Islet precursor cell (in vitro differentiated cells): Measurements from ENCODE around the gene SELENOP.
A peak's percentile ranks its signal among the peaks of the same experiment; 100 is the strongest.

Experiments used
- DNase-seq: peaks from one replicate; pipeline ENCODE4 v3.0.0-alpha.2; 2018

SELENOP gene

GRCh38 chr5:42787845-42788244 lies 23.8 kb downstream of the SELENOP start:
- DNase-seq: no peak

GRCh38 chr5:42787073-42787472 lies 24.6 kb downstream of the SELENOP start:
- no peak for DNase-seq

GRCh38 chr5:42785756-42786155 lies 25.9 kb downstream of the SELENOP start:
- no peak for DNase-seq

DNA sequence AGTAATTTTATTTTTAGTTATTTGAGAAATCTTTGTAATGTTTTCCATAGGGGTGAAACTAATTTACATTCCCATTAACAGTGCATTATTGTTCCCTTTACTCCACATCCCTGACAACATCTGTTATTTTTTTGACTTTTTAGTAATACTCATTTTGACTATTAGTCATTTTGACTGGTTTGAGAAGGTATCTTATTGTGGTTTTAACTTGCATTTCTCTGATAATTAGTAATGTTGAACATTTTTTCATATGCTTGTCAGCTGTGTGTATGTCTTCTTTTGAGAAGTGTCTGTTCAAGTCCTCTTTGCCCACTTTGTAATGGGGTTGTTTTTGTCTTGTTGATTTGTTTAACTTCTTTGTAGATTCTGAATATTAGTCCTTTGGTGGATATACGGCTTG lies 27.6 kb downstream of the SELENOP start:
- DNase-seq: no peak

DNA sequence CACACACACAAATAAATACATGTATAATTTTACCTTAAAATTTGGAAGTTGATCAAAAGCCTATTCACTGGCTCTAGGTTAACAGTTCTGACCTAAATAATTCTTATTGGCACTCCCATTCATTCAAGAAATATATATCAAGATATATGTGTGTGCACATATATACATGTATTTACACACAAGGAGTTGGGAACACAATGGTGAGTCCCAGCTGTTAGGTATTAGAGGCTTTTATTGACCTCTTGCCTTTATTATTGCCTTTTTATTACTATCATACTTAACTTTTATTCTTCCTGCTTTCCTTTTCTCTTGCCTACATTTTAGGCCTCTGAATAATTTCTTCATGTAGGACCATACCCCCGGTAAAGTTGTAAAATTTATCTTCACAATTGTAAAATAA lies 30.1 kb downstream of the SELENOP start:
- DNase-seq: no peak

DNA sequence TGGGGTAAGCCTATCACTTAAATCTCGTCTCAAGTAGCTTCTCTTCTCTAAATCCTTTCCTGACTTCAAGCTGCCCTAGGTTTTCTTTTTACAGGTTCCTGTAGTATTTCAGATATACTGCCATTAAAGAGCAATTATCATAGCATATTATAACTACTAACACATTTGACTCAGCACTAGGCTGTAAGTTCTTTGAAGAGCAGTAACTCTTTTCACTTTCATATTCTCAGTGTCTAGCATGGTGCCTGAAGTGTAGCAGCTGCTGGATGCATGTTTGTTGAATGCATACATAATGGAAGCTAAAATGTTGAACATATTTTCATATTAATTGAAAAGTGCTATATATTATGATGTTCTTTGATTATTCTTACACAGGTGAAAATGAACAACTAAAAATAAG lies 32.6 kb downstream of the SELENOP start:
- no peak for DNase-seq

DNA sequence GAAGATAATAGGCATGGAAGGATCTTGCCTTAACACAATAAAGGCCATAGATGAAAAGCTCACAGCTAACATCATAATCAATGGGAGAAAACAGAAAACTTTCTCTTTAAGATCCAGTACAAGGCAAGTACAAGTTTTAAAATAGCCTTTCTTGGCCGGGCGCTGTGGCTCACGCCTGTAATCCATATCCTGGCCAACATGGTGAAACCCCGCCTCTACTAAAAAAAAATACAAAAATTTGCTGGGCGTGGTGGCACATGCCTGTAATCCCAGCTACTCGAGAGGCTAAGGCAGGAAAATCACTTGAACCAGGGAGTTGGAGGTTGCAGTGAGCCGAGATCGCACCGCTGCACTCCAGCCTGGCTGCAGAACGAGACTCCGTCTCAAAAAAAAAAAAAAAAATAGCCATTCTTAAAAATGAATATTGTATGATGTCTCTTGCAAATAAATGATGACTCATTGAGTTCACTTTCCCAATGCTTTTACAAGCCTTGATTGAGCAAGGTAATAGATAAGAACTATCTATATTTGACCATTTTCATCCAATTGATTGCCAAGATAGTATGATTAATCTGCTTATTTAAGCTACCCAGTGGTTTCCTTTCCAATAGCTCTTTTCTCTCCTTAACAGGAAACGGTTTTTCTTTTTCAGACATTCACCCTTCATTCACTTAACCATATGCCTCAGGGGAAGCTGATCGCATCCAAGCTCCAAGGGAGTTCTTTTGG lies 39.3 kb downstream of the SELENOP start:
- no peak for DNase-seq

- no peak for DNase-seq
Observed at GRCh38 chr5:42770003-42770402, 41.7 kb downstream of the SELENOP start.

- DNase-seq: no peak
Observed at GRCh38 chr5:42768106-42768504, 43.6 kb downstream of the SELENOP start.

- DNase-seq: no peak
Observed at GRCh38 chr5:42767491-42768105, 44.1 kb downstream of the SELENOP start.

DNA sequence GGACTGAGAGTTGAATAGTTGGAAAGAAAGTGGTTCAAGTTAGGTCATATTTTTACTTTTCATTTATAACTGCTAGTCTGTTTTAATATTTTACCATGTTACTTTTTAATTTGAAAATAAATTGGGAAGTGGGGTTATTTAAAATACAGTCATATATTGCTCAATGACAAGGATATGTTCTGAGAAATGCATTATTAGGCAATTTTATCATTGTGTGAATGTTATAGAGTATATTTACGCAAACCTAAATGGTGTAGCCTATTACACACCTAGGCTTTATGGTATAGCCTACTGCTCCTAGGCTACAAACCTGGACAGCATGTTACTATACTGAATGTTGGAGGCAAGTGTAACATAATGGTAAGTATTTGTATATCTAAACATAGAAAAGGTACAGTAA lies 49.9 kb downstream of the SELENOP start:
- no peak for DNase-seq

- DNase-seq: no peak
Observed at GRCh38 chr5:42760426-42760825, 51.3 kb downstream of the SELENOP start.

DNA sequence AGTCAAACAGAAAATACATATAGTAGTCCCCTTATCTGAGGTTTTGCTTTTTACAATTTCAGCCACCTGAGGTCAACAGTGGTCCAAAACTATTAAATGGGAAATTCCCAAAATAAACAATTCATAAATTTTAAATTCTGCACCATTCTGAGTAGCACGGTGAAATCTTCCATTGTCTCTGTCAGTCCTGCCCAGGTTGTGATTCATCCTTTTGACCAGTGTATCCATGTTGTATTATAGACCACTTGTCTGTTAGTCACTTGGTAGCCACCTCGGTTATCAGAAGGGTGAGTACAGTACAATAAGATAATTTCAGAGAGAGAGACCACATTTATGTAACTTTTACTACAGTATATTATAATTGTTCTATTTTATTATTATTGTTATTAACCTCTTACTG lies 52.2 kb downstream of the SELENOP start:
- no peak for DNase-seq

DNA sequence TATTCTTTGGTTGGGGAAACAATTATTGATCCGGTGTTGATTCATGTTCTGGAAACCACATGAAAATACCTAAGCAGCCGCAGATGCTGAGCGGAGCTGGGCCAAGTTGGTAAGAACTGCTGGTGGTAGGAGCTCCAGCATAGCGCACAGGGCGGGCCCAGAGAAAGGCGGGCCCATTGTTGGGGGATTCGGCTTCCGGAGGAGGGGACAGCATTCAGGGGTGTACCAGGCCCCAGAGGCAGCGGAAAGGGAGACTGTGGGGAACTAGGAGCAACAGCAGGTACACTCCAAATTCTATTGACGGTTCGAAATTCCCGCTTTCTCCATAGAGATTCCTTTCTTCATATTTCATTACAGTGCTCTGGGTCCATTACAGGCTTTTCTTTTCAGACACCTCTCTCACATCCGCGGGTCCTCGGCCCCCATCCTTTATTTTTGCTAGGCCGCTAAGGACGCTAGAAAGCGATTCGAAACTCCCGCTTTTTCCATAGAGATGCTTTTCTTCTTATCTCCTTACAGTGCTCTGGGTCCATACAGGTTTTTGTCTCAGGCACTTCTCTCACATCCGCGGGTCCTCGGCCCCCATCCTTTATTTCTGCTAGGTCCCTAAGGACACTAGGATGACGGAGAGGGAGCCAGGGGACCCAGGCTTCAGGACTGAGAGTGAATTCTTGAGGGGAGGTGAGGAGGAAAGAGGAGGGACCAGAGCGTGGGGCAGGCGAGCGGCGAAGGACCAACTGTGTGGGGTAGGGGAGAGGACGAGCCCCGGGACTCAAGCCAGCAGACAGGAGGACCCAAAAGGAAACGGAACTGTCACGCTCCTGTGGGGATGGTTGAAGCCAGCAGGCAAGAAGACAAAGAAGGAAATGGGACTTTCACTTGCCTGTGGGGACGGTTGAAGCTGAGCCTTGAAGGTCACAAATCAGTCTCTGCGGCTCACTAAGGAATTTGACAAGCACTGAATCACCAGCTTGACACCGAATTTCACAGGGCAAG lies 54.8 kb downstream of the SELENOP start, which contains the start of gene CCDC152:
Gene CCDC152 (plus strand): TSS at position 213 of the 996 bp plus-strand sequence. CDS start 2,304 bp downstream, outside the sequence.
- peak; percentile 64 for DNase-seq

DNA sequence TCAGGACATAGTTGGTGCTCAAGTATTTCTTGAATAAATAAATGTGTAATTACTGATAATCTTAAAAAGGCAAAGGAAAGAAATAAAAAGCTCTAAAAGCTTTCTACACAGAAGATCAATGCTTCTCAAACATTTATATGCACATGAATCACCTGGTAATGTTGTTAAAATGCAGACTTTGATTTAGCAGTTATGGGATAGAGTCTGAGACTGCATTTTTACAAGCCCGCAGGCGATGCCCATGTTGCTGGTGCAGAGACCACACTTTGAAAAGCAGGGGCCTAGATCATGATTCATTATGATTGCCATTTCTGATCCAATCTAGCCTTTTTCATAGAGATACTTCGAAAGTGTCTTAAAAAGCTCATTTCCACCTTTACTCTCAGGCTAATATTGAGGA lies 58.6 kb downstream of the SELENOP start:
- DNase-seq: no peak

GRCh38 chr5:42751044-42751443 lies 60.6 kb downstream of the SELENOP start:
- DNase-seq: no peak

- no peak for DNase-seq
Observed at GRCh38 chr5:42750507-42750906, 61.2 kb downstream of the SELENOP start.
